ENCODE data around the gene AMIGO1.

DNA sequence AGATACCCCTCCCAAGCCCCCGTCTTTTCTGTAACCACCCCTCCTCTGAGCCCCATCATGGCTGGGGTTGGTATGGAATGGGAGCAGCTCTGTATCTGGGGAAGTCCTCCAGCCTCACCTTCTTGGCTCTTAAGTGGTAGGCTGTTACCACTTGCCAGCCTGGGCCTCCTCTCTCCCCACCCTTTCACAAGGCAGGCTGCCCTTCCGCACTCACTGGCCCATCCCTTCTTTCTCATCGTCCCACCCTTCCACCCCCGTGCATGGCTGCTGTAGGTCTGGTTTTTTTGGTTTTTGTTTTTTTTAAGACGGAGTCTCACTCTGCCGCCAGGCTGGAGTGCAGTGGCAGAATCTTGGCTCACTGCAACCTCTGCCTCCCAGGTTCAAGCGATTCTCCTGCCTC is 10.4 kb downstream of the AMIGO1 start:
- TF ChIP-seq, protein P1, sequence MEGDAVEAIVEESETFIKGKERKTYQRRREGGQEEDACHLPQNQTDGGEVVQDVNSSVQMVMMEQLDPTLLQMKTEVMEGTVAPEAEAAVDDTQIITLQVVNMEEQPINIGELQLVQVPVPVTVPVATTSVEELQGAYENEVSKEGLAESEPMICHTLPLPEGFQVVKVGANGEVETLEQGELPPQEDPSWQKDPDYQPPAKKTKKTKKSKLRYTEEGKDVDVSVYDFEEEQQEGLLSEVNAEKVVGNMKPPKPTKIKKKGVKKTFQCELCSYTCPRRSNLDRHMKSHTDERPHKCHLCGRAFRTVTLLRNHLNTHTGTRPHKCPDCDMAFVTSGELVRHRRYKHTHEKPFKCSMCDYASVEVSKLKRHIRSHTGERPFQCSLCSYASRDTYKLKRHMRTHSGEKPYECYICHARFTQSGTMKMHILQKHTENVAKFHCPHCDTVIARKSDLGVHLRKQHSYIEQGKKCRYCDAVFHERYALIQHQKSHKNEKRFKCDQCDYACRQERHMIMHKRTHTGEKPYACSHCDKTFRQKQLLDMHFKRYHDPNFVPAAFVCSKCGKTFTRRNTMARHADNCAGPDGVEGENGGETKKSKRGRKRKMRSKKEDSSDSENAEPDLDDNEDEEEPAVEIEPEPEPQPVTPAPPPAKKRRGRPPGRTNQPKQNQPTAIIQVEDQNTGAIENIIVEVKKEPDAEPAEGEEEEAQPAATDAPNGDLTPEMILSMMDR (IDR thresholded peaks at IDR 0.05): no peak
- TF ChIP-seq EP300 (IDR thresholded peaks at IDR 0.05): no peak
- TF ChIP-seq POLR2AphosphoS5 (IDR thresholded peaks at IDR 0.05): no peak
- TF ChIP-seq POLR2A (IDR thresholded peaks at IDR 0.05): no peak
